Neural cell (in vitro differentiated cells): Measurements from ENCODE around the gene ARHGAP6. TPM values are rescaled to one million over a fixed set of nuclear protein-coding genes. Genes with fewer than 3 reads are reported as not detected.
A peak's percentile ranks its signal among the peaks of the same experiment; 100 is the strongest.

Experiments used
- H2AFZ ChIP-seq: fragments of 200-600, 300-800 bp; sonication (generic), shearing (Covaris generic); 2 replicates; pipeline ENCODE4 v1.6.0; 2014; ENCODE audit warnings: low read depth, mild to moderate bottlenecking, antibody characterized with exemption, low read length, moderate library complexity
- H3F3A ChIP-seq: fragments of 200-600 bp; shearing (Covaris generic); 2 replicates; pipeline ENCODE4 v1.6.1; 2016; ENCODE audit warnings: mild to moderate bottlenecking, moderate library complexity, mixed read lengths, antibody characterized with exemption, low read length; ENCODE audit not compliant: insufficient read depth, poor library complexity, severe bottlenecking
- H3K27ac ChIP-seq: fragments of 200-600, 300-800 bp; sonication (generic), shearing (Covaris generic); 2 replicates; pipeline ENCODE4 v1.5.1; 2014; ENCODE audit warnings: mild to moderate bottlenecking, low read length, moderate library complexity
- H3K27me3 ChIP-seq: fragments of 300-800, 200-600 bp; sonication (generic), shearing (Covaris generic); 2 replicates; pipeline ENCODE4 v1.6.0; 2014; ENCODE audit warnings: mild to moderate bottlenecking, low read depth, low read length, moderate library complexity; ENCODE audit not compliant: insufficient read depth
- H3K36me3 ChIP-seq: fragments of 300-800, 200-600 bp; sonication (generic), shearing (Covaris generic); 2 replicates; pipeline ENCODE4 v1.5.1; 2014; ENCODE audit warnings: mild to moderate bottlenecking, antibody characterized with exemption, low read length, moderate library complexity; ENCODE audit not compliant: insufficient read depth
- H3K4me2 ChIP-seq: fragments of 300-800, 200-600 bp; sonication (generic), shearing (Covaris generic); 2 replicates; pipeline ENCODE4 v1.6.0; 2014; ENCODE audit warnings: mild to moderate bottlenecking, low read length
- H3K4me3 ChIP-seq: fragments of 300-800, 200-600 bp; sonication (generic), shearing (Covaris generic); 2 replicates; pipeline ENCODE4 v1.5.1; 2014; ENCODE audit warnings: mild to moderate bottlenecking, low read length, moderate library complexity
- H3K79me2 ChIP-seq: fragments of 200-600 bp; shearing (Covaris generic); replicated peaks from 2 replicates; pipeline ENCODE4 v1.6.0; 2014; ENCODE audit warnings: mild to moderate bottlenecking, low read length, moderate library complexity; ENCODE audit not compliant: insufficient read depth
- H3K9ac ChIP-seq: fragments of 300-800, 200-600 bp; sonication (generic), shearing (Covaris generic); 2 replicates; pipeline ENCODE4 v1.6.1; 2016; ENCODE audit warnings: mild to moderate bottlenecking, low read length, mixed read lengths
- H3K9me2 ChIP-seq: fragments of 200-600 bp; shearing (Covaris generic); 2 replicates; pipeline ENCODE4 v1.6.1; 2016; ENCODE audit warnings: mild to moderate bottlenecking, low read length, mixed read lengths; ENCODE audit not compliant: insufficient read depth
- H3K9me3 ChIP-seq: fragments of 200-600, 300-800 bp; sonication (generic), shearing (Covaris generic); 2 replicates; pipeline ENCODE4 v1.6.1; 2016; ENCODE audit warnings: mild to moderate bottlenecking, mixed run types, low read length, moderate library complexity, mixed read lengths
- H4K20me1 ChIP-seq: fragments of 200-600 bp; shearing (Covaris generic); 2 replicates; pipeline ENCODE4 v1.6.1; 2016; ENCODE audit warnings: mild to moderate bottlenecking, mixed run types; ENCODE audit not compliant: insufficient read depth
- EP300 ChIP-seq: fragments of 450-650 bp; conservative IDR thresholded peaks from 2 replicates; pipeline ENCODE4 v1.6.1; 2014; ENCODE audit warnings: antibody characterized with exemption, mild to moderate bottlenecking, moderate library complexity; ENCODE audit not compliant: poor library complexity, severe bottlenecking
- EZH2 ChIP-seq: fragments of 200-600, 300-800 bp; shearing (Covaris generic), sonication (generic); IDR thresholded peaks from 2 replicates; pipeline ENCODE4 v1.6.1; 2014; ENCODE audit warnings: antibody characterized with exemption, low read length, borderline replicate concordance, mild to moderate bottlenecking; ENCODE audit not compliant: insufficient read depth, poor library complexity, severe bottlenecking
- MXI1 ChIP-seq: fragments of 450-650 bp; conservative IDR thresholded peaks from 2 replicates; pipeline ENCODE4 v1.6.1; 2014; ENCODE audit warnings: antibody characterized with exemption, mild to moderate bottlenecking; ENCODE audit not compliant: poor library complexity, severe bottlenecking
- POLR2AphosphoS5 ChIP-seq: IDR thresholded peaks from 2 replicates; pipeline ENCODE4 v1.6.1; 2012
- RAD21 ChIP-seq: fragments of 450-650 bp; conservative IDR thresholded peaks from 2 replicates; pipeline ENCODE4 v1.6.1; 2014; ENCODE audit warnings: antibody characterized with exemption, mild to moderate bottlenecking, moderate library complexity
- SMC3 ChIP-seq: fragments of 450-650 bp; conservative IDR thresholded peaks from 2 replicates; pipeline ENCODE4 v1.6.1; 2014; ENCODE audit warnings: antibody characterized with exemption, mild to moderate bottlenecking, moderate library complexity; ENCODE audit not compliant: poor library complexity
- TAF1 ChIP-seq: IDR thresholded peaks from 2 replicates; pipeline ENCODE4 v1.6.1; 2012; ENCODE audit warnings: low read depth
- polyA plus RNA-seq: library from polyadenylated mRNA; depleted of rRNA; stranded (reverse); fragments of >200 nt; gene quantifications from 2 replicates; pipeline ENCODE4 v1.2.3, GENCODE V29; 2014
- TF ChIP-seq, protein P1 (sequence below): fragments of 450-650 bp; IDR thresholded peaks from 2 replicates; pipeline ENCODE4 v1.5.1; 2014; ENCODE audit warnings: antibody characterized with exemption, mild to moderate bottlenecking, moderate library complexity; ENCODE audit not compliant: poor library complexity, severe bottlenecking
- TF ChIP-seq, protein P2 (sequence below): IDR thresholded peaks from 2 replicates; pipeline ENCODE4 v1.6.1; 2012; ENCODE audit warnings: borderline replicate concordance

The ARHGAP6 gene
- polyA plus RNA-seq, 1 donor from 2014 or later, result 0.40 TPM

DNA sequence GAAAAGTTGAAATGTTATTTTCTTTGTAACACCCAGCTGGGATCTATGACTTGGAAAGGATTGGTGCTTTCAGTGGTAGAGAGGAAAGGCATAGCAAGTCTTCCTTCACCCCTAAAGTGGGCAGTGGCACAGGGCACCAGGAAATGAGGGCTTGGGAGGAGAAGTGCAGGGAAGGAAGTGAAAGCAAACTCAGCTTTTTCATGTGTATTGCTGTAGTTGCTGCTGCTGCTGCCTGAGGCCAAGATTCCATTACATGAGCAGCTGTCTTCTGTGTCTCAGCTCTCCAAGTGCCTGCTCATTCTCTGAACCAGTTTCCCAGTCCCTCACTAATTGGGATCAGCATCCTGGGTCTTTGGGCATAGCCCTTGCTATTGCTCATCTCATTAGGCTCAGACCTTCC is 552.0 kb downstream of the ARHGAP6 start:
- H3K36me3 ChIP-seq, result no peaks in the 10 kb centered on the region
- H3K27ac ChIP-seq, result no peak overlapping the region
- H2AFZ ChIP-seq, result no peak overlapping the region
- TF ChIP-seq TAF1 (no peak), EP300 (no peak), POLR2AphosphoS5 (no peak)
- H3K27me3 ChIP-seq, result no peaks in the 10 kb centered on the region
- no peaks in the 10 kb centered on the region for H3F3A ChIP-seq
- no peak overlapping the region for H3K4me3 ChIP-seq
- peaks cover 6% of the 10 kb centered on the region for H3K79me2 ChIP-seq
- H3K9me2 ChIP-seq, result no peaks in the 10 kb centered on the region
- no peaks in the 10 kb centered on the region for H3K9me3 ChIP-seq
- no peak overlapping the region for H3K4me2 ChIP-seq
- no peak overlapping the region for H3K9ac ChIP-seq
- no peaks in the 10 kb centered on the region for H4K20me1 ChIP-seq

DNA sequence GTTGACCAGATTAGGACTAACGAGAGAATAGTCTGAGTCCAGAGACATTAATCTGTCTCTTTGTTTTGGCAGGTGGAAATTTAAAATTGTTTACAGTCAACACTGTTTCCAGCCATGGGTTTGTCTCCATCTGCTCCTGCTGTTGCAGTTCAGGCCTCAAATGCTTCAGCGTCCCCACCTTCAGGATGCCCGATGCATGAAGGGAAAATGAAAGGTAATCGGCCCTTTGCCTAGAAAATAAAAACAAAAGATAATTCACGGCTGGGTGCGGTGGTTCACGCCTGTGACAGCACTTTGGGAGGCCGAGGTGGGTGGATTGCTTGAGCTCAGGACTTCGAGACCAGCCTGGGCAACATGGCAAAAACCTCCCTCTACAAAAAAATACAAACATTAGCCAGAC is 553.8 kb downstream of the ARHGAP6 start:
- TF ChIP-seq EZH2 (no peak), RAD21 (no peak), EP300 (no peak), SMC3 (no peak), POLR2AphosphoS5 (no peak), MXI1 (no peak), TAF1 (no peak)
- TF ChIP-seq, protein P1, sequence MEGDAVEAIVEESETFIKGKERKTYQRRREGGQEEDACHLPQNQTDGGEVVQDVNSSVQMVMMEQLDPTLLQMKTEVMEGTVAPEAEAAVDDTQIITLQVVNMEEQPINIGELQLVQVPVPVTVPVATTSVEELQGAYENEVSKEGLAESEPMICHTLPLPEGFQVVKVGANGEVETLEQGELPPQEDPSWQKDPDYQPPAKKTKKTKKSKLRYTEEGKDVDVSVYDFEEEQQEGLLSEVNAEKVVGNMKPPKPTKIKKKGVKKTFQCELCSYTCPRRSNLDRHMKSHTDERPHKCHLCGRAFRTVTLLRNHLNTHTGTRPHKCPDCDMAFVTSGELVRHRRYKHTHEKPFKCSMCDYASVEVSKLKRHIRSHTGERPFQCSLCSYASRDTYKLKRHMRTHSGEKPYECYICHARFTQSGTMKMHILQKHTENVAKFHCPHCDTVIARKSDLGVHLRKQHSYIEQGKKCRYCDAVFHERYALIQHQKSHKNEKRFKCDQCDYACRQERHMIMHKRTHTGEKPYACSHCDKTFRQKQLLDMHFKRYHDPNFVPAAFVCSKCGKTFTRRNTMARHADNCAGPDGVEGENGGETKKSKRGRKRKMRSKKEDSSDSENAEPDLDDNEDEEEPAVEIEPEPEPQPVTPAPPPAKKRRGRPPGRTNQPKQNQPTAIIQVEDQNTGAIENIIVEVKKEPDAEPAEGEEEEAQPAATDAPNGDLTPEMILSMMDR, result no peak
- TF ChIP-seq, protein P2, sequence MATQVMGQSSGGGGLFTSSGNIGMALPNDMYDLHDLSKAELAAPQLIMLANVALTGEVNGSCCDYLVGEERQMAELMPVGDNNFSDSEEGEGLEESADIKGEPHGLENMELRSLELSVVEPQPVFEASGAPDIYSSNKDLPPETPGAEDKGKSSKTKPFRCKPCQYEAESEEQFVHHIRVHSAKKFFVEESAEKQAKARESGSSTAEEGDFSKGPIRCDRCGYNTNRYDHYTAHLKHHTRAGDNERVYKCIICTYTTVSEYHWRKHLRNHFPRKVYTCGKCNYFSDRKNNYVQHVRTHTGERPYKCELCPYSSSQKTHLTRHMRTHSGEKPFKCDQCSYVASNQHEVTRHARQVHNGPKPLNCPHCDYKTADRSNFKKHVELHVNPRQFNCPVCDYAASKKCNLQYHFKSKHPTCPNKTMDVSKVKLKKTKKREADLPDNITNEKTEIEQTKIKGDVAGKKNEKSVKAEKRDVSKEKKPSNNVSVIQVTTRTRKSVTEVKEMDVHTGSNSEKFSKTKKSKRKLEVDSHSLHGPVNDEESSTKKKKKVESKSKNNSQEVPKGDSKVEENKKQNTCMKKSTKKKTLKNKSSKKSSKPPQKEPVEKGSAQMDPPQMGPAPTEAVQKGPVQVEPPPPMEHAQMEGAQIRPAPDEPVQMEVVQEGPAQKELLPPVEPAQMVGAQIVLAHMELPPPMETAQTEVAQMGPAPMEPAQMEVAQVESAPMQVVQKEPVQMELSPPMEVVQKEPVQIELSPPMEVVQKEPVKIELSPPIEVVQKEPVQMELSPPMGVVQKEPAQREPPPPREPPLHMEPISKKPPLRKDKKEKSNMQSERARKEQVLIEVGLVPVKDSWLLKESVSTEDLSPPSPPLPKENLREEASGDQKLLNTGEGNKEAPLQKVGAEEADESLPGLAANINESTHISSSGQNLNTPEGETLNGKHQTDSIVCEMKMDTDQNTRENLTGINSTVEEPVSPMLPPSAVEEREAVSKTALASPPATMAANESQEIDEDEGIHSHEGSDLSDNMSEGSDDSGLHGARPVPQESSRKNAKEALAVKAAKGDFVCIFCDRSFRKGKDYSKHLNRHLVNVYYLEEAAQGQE, result no peak
- Histone ChIP-seq H3K9ac (peak overlapping the region; percentile 85), H3K27ac (no peak overlapping the region), H2AFZ (no peak overlapping the region), H3K36me3 (no peaks in the 10 kb centered on the region), H3K9me2 (no peaks in the 10 kb centered on the region), H3K9me3 (no peaks in the 10 kb centered on the region), H3K27me3 (no peaks in the 10 kb centered on the region), H3F3A (no peaks in the 10 kb centered on the region), H3K4me2 (peak overlapping the region; percentile 65), H4K20me1 (no peaks in the 10 kb centered on the region), H3K4me3 (peak overlapping the region; percentile 81), H3K79me2 (peaks cover 6% of the 10 kb centered on the region)
